Fibroblast of skin of right biceps (primary cell): Measurements from ENCODE around the gene ORAI3.

Experiments
- DNase-seq: peaks from one replicate; pipeline ENCODE4 v3.0.0-alpha.2; 2013

ORAI3 gene

DNA sequence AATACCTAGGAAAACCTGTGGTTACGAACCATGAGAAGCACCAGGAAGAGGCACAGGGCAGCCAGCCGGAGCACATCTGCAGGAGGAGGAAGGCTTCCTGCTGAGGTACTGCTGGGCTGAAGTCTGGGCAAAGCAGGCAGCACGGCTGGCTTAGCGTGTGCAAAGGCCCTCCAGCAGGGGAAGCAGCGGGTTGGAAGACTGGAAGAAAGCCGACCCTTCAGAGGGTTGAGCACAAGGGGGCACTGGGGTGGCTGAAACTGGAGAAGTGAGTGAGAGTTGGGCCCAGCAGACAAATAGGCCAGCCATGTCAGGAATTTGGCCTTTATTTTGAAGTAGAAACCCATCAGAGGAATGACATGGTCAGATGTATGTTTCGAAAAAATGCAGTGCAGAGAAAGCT, 24.0 kb downstream of the ORAI3 start:
- peak; percentile 32 for DNase-seq

DNA sequence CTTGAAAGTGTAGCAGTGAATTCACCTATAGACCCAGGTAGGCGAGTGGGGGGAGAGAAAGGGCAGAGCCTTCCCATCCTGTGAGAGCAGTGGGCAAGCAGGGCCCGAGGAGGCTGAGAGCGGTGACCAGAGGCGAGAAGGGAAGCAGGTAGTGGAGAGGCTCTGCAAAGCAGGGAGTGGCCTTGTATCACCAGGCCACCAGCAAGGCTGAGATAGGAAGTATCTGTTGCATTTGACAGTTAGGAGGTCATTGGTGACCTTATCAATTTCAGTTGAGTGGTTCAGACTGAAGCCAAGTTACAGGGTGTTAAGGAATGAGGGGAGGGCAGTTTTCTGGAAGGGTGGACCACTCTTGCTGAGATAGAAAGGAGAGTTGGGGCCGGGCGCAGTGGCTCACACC, 25.5 kb downstream of the ORAI3 start:
- no peak for DNase-seq

DNA sequence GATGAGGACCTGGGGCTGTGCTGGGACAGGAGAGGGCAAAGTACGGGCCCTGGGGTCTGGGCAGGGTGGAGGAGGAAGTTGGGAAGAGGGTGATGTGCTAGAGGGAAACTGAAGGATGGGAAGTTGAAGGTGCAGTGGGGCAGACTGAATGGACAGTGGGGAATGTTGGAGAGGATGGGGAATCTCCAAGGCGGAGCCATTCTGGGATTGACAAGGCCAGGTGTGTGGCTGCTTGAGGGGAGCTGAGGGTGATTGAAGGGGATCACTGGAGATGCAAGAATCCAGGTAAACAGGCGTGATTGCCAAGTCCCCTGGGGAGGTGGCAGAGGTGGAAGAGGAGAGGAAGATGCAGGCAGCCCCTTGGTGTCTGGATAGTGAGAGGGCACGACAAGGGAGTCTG, 27.6 kb downstream of the ORAI3 start:
- DNase-seq: no peak

- no peak for DNase-seq
These were observed 28.6 kb downstream of the ORAI3 start for GRCh38 chr16:30977502-30977901.

DNA sequence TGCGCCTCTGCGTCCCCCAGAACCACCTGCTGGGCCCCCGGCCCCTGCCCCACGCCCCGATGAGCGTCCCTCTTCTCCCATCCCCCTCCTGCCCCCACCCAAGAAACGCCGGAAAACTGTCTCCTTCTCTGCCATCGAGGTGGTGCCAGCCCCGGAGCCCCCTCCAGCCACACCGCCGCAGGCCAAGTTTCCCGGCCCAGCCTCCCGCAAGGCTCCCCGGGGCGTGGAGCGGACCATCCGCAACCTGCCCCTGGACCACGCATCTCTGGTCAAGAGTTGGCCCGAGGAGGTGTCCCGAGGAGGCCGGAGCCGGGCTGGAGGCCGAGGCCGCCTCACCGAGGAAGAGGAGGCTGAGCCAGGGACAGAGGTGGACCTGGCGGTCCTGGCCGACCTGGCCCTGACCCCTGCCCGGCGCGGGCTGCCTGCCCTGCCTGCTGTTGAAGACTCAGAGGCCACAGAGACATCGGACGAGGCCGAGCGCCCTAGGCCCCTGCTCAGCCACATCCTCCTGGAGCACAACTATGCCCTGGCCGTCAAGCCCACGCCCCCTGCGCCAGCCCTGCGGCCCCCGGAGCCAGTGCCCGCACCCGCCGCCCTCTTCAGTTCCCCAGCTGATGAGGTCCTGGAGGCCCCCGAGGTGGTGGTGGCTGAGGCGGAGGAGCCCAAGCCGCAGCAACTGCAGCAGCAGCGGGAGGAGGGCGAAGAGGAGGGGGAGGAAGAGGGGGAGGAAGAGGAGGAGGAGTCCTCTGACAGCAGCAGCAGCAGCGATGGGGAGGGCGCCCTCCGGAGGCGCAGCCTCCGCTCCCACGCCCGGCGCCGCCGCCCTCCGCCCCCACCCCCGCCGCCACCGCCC, 30.5 kb downstream of the ORAI3 start:
- no peak for DNase-seq

DNA sequence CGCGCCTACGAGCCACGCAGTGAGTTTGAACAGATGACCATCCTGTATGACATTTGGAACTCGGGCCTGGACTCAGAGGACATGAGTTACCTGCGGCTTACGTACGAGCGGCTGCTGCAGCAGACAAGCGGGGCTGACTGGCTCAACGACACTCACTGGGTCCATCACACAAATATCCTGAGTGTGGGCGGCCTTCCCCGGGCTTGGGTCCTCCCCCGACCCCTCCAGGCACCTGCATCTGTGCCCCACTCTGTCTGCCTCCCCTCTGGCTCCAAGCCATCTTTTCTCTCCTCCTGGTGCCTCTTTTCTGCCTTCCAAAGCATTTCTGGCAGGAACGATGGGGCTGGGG, 31.1 kb downstream of the ORAI3 start:
- no peak for DNase-seq

DNA sequence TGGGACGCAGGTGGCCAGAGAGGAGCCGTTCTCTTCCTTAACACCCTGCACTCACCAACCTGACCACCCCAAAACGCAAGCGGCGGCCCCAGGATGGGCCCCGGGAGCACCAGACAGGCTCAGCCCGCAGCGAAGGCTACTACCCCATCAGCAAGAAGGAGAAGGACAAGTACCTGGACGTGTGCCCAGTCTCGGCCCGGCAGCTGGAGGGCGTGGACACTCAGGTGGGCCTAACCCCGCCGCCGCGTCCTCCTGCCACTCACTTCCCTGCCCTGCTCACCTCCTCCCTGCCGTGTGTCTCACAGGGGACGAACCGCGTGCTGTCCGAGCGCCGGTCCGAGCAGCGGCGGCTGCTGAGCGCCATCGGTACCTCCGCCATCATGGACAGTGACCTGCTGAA, 31.6 kb downstream of the ORAI3 start:
- DNase-seq: no peak

- no peak for DNase-seq
These were observed 32.1 kb downstream of the ORAI3 start for GRCh38 chr16:30980959-30981358.

DNA sequence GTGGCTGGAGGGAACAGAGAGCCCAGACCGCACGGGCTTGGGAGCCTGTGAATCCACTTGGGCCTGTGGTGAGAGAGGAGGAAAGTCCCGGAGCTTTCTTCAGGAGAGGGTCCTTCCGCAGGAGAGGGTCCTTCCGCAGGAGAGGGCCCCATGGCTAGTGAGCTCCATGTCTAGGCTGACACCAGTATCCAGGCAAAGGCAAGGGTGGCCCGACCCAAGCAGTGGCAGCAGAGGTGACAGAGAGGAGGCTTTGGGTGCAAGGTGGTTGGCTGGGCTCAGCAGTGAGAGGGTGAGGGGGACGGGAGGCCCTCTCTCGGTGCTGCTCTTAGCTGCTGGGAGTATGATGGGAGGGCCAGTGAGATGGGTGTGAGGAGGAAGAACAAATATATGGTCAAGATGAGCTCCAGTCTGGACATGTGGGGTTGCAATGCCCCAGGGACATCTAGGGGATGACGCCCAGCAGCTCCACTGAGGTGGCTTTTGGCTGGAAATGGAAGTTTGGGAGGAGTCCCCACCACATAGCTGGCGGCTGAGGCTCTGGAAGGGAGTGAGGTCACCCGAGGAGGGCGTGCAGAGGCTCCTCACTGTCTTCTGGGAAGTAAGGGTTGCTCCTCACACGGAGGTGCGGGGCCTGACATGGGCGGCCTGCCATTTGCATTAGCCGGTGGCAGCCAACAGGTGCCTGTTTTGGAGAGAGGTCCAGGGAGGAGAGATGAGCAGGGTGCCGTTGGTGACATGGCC, 33.9 kb downstream of the ORAI3 start:
- peak; percentile 22 for DNase-seq

- no peak for DNase-seq
These were observed 34.5 kb downstream of the ORAI3 start for GRCh38 chr16:30983289-30983889.

- DNase-seq: no peak
These were observed 35.2 kb downstream of the ORAI3 start for GRCh38 chr16:30983898-30984610.

- peak; percentile 73 for DNase-seq
These were observed 36.0 kb downstream of the ORAI3 start, which contains the start of gene HSD3B7 for GRCh38 chr16:30984669-30985400. TSS of gene HSD3B7 (plus strand) at chr16:30985207. CDS start at chr16:30985659, 452 bp downstream.

- no peak for DNase-seq
These were observed 36.7 kb downstream of the ORAI3 start for GRCh38 chr16:30985401-30986128.

GRCh38 chr16:30986129-30986991, 37.5 kb downstream of the ORAI3 start:
- DNase-seq: no peak

- DNase-seq: no peak
These were observed 38.8 kb downstream of the ORAI3 start for GRCh38 chr16:30987581-30988190.

DNA sequence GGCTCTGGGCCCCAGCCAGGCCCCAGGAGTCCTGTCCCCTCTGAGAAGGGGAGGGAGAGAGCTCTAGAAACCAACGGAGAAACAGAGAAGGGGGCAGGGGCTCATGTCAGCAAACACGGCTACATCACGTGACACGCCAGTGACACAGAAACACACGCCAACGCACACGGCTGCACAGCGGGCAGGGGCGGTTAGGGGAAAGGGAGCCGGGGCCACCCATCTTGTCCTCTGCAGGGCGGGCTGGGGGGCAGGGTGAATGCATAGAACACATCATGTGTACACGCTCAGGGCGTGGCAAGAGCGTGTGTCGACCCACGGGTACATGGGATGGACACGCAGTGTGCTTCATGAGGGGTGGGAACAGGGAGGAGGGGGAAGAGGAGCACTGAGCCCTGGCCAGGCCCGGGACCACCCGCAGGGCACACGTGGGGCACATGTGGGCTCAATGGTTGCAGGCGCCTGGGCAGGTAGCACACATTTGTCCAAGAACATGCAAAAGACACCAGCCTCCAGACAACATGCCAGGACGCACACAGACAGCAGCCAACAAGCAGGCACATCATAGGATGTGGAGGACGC, 40.7 kb downstream of the ORAI3 start:
- DNase-seq: no peak

DNA sequence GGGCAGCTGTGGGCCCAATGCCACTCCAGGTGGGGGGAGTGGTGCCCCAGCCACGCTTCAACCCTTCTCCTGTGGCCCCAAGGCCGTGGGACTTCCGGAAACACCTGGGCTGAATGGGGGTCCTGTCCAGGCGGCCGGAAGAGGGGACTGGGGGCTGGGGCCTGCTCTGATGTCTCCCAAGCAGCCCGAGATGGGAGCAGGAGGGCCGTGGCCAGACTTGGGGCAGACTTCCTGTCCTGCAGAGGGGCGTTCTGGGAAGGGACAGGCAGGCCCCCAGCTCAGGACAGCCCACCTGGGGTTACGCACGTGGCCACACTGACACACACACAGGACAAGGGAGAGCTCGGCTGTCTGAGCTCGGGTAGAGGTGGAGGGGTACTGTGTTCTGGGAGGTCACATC, 41.2 kb downstream of the ORAI3 start:
- DNase-seq: no peak

- DNase-seq: no peak
These were observed 42.2 kb downstream of the ORAI3 start for GRCh38 chr16:30991052-30991451.

DNA sequence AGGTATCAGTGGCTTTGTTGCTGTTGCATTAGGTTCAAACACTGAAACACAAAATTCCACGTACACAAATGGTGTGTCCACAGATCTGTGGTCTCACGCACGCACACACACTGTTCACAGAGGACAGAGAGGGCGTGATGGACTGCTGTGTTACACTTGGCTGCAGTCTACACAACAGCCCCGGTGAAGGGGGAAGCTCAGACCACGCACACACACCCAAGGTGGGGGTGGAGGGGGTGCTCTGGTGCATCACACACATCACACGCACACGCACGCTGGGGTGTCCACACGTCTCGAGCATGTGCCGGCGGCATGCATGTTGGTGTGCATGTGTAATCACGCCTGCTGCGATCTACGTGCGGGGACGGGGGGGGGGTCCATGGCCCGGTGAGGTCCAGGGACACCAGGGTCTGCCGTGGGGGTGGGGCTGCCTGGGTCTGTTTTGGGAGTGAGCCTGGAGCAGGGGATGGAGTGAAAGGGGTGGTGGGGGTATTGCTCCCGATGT, 43.5 kb downstream of the ORAI3 start:
- DNase-seq: no peak
